Measurements from ENCODE around the gene PRKCE. TPM values are rescaled to one million over a fixed set of nuclear protein-coding genes. Genes with fewer than 3 reads are reported as not detected.

PRKCE gene
- total RNA-seq, 1 experiment from 2014 or later, result 14.0 TPM

DNA sequence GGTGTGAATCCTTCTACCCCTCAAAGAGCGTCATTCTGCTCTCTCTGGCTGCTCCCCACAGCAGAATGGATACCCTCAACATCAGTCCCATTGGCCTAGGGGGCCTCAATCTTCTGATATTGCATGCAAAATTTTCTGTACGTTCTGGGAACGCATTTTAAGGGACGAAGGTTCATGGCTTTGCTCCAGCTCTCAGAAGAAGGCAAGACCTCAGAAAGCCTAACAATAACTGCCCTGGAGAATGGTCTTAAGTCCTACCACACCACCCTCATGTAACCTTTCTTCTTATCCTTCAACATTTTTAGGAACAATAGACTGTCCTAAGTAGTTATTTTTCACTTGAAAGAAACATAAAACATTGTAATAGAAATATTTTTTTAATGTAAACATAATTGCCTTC, 212.6 kb downstream of the PRKCE start:
- BruUV-seq (replicated peaks), result no TSS peak
- Histone ChIP-seq H3K27me3 (ENCODE audit: control insufficient read depth, insufficient read depth, low read length) (no peaks in the 10 kb centered on the region), H3K4me3 (ENCODE audit: low read depth in 2 of 2, low read length in 2 of 2) (no peak overlapping the region), H3K36me3 (ENCODE audit: control insufficient read depth, insufficient read depth, low read length) (no peaks in the 10 kb centered on the region), H3K9me3 (ENCODE audit: control insufficient read depth, insufficient read depth, low read depth, low read length) (no peaks in the 10 kb centered on the region), H3K27ac (ENCODE audit: low read length) (no peak overlapping the region), H3K4me1 (ENCODE audit: control insufficient read depth, insufficient read depth, low read length) (no peaks in the 10 kb centered on the region)
- in situ Hi-C loops (cut with HindIII; ENCODE audit: low pct_unique_long_range_greater_than_20kb, low sequenced_read_pairs) (no loop called here), intact Hi-C loops (cut with micrococcal nuclease; ENCODE audit: unreplicated experiment) (no loop called here)
- POLR2A ChIA-PET, result no interaction called here
- no peak for TF ChIP-seq TCF7L2 (IDR thresholded peaks at IDR 0.05; ENCODE audit: low read depth, low read length)
- ATAC-seq (no peak), DNase-seq (ENCODE audit: low read depth, low spot score) (no peak)
- CTCF ChIA-PET, result no interaction called here

DNA sequence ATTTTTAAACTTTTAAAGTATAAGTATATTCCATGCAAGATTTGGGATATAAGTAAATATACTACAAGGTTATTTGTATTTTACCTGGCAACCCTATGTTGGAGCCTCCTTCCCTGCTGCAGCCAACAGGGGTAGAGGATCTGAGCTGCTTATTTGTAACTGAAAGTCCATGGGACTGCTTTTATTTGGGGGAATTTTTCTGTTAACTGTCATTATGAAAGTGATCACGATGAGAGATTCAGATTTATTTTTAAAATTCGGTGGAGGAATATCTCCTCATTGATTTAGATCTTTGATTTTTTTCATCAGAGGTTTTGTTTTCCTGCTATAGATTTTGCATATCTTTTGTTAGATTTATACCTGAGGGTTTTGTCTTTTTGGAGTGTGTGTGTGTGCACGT, 215.9 kb downstream of the PRKCE start:
- no TSS peak for BruUV-seq (replicated peaks)
- no peaks in the 10 kb centered on the region for H3K4me1 ChIP-seq (ENCODE audit: control insufficient read depth, insufficient read depth, low read length)
- ATAC-seq (no peak), DNase-seq (ENCODE audit: low read depth, low spot score) (no peak)
- H3K4me3 ChIP-seq (ENCODE audit: low read depth in 2 of 2, low read length in 2 of 2), result no peak overlapping the region
- intact Hi-C loops (cut with micrococcal nuclease; ENCODE audit: unreplicated experiment) (no loop called here), in situ Hi-C loops (cut with HindIII; ENCODE audit: low pct_unique_long_range_greater_than_20kb, low sequenced_read_pairs) (no loop called here)
- H3K36me3 ChIP-seq (ENCODE audit: control insufficient read depth, insufficient read depth, low read length), result no peaks in the 10 kb centered on the region
- TF ChIP-seq TCF7L2 (IDR thresholded peaks at IDR 0.05; ENCODE audit: low read depth, low read length), result no peak
- TF ChIP-seq POLR2AphosphoS5 (IDR thresholded peaks at IDR 0.05; ENCODE audit: low read depth, low read length), result no peak
- TF ChIP-seq, protein P1, sequence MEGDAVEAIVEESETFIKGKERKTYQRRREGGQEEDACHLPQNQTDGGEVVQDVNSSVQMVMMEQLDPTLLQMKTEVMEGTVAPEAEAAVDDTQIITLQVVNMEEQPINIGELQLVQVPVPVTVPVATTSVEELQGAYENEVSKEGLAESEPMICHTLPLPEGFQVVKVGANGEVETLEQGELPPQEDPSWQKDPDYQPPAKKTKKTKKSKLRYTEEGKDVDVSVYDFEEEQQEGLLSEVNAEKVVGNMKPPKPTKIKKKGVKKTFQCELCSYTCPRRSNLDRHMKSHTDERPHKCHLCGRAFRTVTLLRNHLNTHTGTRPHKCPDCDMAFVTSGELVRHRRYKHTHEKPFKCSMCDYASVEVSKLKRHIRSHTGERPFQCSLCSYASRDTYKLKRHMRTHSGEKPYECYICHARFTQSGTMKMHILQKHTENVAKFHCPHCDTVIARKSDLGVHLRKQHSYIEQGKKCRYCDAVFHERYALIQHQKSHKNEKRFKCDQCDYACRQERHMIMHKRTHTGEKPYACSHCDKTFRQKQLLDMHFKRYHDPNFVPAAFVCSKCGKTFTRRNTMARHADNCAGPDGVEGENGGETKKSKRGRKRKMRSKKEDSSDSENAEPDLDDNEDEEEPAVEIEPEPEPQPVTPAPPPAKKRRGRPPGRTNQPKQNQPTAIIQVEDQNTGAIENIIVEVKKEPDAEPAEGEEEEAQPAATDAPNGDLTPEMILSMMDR (IDR thresholded peaks at IDR 0.05), result no peak
- TF ChIP-seq, protein P2, sequence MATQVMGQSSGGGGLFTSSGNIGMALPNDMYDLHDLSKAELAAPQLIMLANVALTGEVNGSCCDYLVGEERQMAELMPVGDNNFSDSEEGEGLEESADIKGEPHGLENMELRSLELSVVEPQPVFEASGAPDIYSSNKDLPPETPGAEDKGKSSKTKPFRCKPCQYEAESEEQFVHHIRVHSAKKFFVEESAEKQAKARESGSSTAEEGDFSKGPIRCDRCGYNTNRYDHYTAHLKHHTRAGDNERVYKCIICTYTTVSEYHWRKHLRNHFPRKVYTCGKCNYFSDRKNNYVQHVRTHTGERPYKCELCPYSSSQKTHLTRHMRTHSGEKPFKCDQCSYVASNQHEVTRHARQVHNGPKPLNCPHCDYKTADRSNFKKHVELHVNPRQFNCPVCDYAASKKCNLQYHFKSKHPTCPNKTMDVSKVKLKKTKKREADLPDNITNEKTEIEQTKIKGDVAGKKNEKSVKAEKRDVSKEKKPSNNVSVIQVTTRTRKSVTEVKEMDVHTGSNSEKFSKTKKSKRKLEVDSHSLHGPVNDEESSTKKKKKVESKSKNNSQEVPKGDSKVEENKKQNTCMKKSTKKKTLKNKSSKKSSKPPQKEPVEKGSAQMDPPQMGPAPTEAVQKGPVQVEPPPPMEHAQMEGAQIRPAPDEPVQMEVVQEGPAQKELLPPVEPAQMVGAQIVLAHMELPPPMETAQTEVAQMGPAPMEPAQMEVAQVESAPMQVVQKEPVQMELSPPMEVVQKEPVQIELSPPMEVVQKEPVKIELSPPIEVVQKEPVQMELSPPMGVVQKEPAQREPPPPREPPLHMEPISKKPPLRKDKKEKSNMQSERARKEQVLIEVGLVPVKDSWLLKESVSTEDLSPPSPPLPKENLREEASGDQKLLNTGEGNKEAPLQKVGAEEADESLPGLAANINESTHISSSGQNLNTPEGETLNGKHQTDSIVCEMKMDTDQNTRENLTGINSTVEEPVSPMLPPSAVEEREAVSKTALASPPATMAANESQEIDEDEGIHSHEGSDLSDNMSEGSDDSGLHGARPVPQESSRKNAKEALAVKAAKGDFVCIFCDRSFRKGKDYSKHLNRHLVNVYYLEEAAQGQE (IDR thresholded peaks at IDR 0.05; ENCODE audit: insufficient read depth in 1 of 2, low read depth in 2 of 2, low read length in 1 of 2), result no peak
- no peak for TF ChIP-seq SIN3A (IDR thresholded peaks at IDR 0.05; ENCODE audit: borderline replicate concordance, insufficient read depth, low read depth, low read length)
- CTCF ChIA-PET, result no interaction called here
- POLR2A ChIA-PET, result interaction anchor here (0.6 kb wide), 1 partner anchor 118 kb away, joined by 7 read pairs; no protein-coding TSS in a partner anchor
- no peaks in the 10 kb centered on the region for H3K27me3 ChIP-seq (ENCODE audit: control insufficient read depth, insufficient read depth, low read length)
- H3K9me3 ChIP-seq (ENCODE audit: control insufficient read depth, insufficient read depth, low read depth, low read length), result no peaks in the 10 kb centered on the region
- no peak overlapping the region for H3K27ac ChIP-seq (ENCODE audit: low read length)

DNA sequence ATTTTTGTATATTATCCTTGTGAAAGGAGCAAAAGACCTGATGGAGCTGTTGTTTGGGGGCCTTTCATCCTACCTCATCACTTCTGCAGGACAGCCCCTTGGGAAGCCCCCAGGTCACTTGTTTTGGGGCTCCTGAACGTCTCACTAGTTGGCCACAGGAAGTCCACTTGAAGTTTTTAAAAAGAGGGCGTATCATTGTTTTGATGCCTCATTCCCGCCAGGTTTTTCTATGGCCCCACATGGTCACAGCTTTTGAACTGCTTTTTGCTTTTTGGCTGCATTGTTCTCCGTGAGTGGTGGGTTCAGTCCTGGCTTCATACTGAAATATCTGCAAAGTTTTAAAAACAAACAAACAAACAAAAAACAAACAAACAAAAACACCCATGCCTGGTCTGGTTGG, 216.3 kb downstream of the PRKCE start:
- no peaks in the 10 kb centered on the region for H3K27me3 ChIP-seq (ENCODE audit: control insufficient read depth, insufficient read depth, low read length)
- no peak overlapping the region for H3K27ac ChIP-seq (ENCODE audit: low read length)
- no peaks in the 10 kb centered on the region for H3K4me1 ChIP-seq (ENCODE audit: control insufficient read depth, insufficient read depth, low read length)
- ChIA-PET CTCF (no interaction called here), POLR2A (interaction anchor here (0.6 kb wide), 1 partner anchor 118 kb away, joined by 7 read pairs; no protein-coding TSS in a partner anchor)
- ATAC-seq, result no peak
- H3K9me3 ChIP-seq (ENCODE audit: control insufficient read depth, insufficient read depth, low read depth, low read length), result no peaks in the 10 kb centered on the region
- intact Hi-C loops (cut with micrococcal nuclease; ENCODE audit: unreplicated experiment) (no loop called here), in situ Hi-C loops (cut with HindIII; ENCODE audit: low pct_unique_long_range_greater_than_20kb, low sequenced_read_pairs) (no loop called here)
- BruUV-seq (replicated peaks), result no TSS peak
- H3K36me3 ChIP-seq (ENCODE audit: control insufficient read depth, insufficient read depth, low read length), result no peaks in the 10 kb centered on the region
- no peak overlapping the region for H3K4me3 ChIP-seq (ENCODE audit: low read depth in 2 of 2, low read length in 2 of 2)
- no peak for DNase-seq (ENCODE audit: low read depth, low spot score)
- TF ChIP-seq, protein P2 (IDR thresholded peaks at IDR 0.05; ENCODE audit: insufficient read depth in 1 of 2, low read depth in 2 of 2, low read length in 1 of 2), result no peak
- TF ChIP-seq SIN3A (IDR thresholded peaks at IDR 0.05; ENCODE audit: borderline replicate concordance, insufficient read depth, low read depth, low read length), result no peak
- no peak for TF ChIP-seq TCF7L2 (IDR thresholded peaks at IDR 0.05; ENCODE audit: low read depth, low read length)
- TF ChIP-seq POLR2AphosphoS5 (IDR thresholded peaks at IDR 0.05; ENCODE audit: low read depth, low read length), result no peak
- TF ChIP-seq, protein P1 (IDR thresholded peaks at IDR 0.05), result no peak
